Measurements from ENCODE around the gene RAP1GAP2.

The RAP1GAP2 gene

DNA sequence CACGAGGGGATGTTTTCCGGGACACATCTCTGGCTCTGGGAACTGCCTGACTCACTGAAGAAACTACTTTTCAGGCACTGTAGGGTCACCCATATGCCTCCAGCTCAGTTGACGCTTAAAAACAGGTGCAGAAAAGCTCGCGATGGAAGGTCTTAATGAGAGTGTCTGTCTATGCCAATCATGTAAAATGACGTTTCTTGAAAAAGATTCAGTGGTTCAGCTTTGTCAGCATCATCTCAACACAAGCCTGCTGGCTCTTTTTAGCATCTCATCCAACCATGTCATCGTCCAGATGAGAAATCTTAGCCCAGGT lies 239.7 kb downstream of the RAP1GAP2 start:
- no peak for DNase-seq
- TF ChIP-seq, protein P1, sequence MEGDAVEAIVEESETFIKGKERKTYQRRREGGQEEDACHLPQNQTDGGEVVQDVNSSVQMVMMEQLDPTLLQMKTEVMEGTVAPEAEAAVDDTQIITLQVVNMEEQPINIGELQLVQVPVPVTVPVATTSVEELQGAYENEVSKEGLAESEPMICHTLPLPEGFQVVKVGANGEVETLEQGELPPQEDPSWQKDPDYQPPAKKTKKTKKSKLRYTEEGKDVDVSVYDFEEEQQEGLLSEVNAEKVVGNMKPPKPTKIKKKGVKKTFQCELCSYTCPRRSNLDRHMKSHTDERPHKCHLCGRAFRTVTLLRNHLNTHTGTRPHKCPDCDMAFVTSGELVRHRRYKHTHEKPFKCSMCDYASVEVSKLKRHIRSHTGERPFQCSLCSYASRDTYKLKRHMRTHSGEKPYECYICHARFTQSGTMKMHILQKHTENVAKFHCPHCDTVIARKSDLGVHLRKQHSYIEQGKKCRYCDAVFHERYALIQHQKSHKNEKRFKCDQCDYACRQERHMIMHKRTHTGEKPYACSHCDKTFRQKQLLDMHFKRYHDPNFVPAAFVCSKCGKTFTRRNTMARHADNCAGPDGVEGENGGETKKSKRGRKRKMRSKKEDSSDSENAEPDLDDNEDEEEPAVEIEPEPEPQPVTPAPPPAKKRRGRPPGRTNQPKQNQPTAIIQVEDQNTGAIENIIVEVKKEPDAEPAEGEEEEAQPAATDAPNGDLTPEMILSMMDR (IDR thresholded peaks at IDR 0.05; ENCODE audit: low read depth, low read length), result no peak
- H3K36me3 ChIP-seq, result peaks cover under 1% of the 10 kb centered on the region
- no peak overlapping the region for H3K27ac ChIP-seq
- no peaks in the 10 kb centered on the region for H3K9me3 ChIP-seq (ENCODE audit: severe bottlenecking)
- H3K4me3 ChIP-seq (ENCODE audit: low read depth, low read length), result no peak overlapping the region
- no peaks in the 10 kb centered on the region for H3K27me3 ChIP-seq (ENCODE audit: insufficient read depth, low read depth, severe bottlenecking)

DNA sequence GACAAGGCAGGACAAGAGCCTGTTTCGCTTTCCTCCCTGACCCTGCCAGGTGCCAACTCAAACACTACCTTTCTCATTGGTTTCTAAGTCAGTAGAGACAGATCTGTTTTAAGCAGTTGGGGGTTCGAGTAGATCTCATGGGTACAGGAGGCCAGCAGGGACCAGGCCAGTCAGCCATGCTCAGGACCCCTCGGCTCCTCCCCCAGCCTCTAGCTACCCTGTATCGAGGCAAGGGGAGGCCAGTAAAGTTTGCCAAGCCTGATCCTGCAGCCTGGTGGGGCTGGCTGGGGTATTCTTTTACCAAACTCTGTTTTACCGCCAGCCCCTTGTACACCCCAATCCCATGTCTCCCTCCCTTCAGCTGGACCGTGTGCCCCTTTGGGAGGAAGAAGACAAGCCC lies 240.6 kb downstream of the RAP1GAP2 start:
- H3K4me3 ChIP-seq (ENCODE audit: low read depth, low read length), result no peak overlapping the region
- TF ChIP-seq, protein P1 (IDR thresholded peaks at IDR 0.05; ENCODE audit: low read depth, low read length), result no peak
- no peak for DNase-seq
- no peaks in the 10 kb centered on the region for H3K36me3 ChIP-seq
- no peaks in the 10 kb centered on the region for H3K9me3 ChIP-seq (ENCODE audit: severe bottlenecking)
- no peak overlapping the region for H3K27ac ChIP-seq
- H3K27me3 ChIP-seq (ENCODE audit: insufficient read depth, low read depth, severe bottlenecking), result no peaks in the 10 kb centered on the region

DNA sequence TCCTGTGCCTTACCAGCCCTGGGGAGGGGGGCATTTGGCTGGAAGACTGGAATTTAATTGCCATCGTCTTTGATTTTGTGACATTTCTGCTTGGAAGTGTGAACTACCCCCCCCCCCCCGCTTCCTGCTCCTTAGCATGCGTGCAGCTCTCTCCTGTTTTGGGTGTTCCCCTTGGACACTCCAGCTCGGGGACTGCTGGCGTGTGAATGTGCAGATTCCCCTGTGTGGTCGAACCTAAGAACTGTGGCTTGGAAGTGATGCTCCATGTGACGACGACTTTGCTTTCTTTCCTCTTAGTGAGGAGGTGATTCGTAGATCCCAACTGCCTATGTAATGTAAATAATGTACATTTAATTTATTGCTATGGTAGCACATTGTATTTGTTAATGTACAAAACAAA lies 241.0 kb downstream of the RAP1GAP2 start:
- no peaks in the 10 kb centered on the region for H3K27me3 ChIP-seq (ENCODE audit: insufficient read depth, low read depth, severe bottlenecking)
- TF ChIP-seq, protein P1 (IDR thresholded peaks at IDR 0.05; ENCODE audit: low read depth, low read length), result no peak

DNA sequence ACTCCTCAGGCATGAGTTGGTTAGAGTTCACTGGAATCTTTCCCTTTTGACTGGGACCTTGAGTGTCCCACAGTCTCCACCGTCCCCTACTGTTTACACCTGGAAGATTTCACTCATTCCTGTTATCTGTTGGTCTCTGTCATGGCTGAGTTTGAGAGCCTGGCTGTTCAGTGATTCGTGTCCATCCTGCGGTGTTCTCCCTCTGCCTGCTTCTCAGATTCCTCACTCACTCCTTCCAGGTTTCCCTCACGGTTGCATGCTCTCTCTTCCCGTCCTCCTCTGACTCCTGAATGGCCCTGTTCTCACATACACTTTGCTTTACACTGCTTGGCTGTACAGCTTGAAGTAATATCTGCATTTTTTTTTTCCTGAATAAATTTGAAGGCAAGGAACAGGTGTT lies 242.7 kb downstream of the RAP1GAP2 start:
- Histone ChIP-seq H3K27ac (peak overlapping the region; percentile 16; the same call in 1 of the 2 replicates), H3K9me3 (ENCODE audit: severe bottlenecking) (peaks cover 5% of the 10 kb centered on the region), H3K4me3 (ENCODE audit: low read depth, low read length) (no peak overlapping the region), H3K27me3 (ENCODE audit: insufficient read depth, low read depth, severe bottlenecking) (no peaks in the 10 kb centered on the region), H3K36me3 (no peaks in the 10 kb centered on the region)
- TF ChIP-seq, protein P1 (IDR thresholded peaks at IDR 0.05; ENCODE audit: low read depth, low read length), result 0 out of 2 replicates have a peak, but pooled peaks have one; percentile 13
- DNase-seq, result peak; percentile 31

More for the DNA sequence above, 241.0 kb downstream of the RAP1GAP2 start:
- H3K4me3 ChIP-seq (ENCODE audit: low read depth, low read length), result no peak overlapping the region
- H3K9me3 ChIP-seq (ENCODE audit: severe bottlenecking), result no peaks in the 10 kb centered on the region
- no peak overlapping the region for H3K27ac ChIP-seq
- H3K36me3 ChIP-seq, result no peaks in the 10 kb centered on the region
- no peak for DNase-seq

DNA sequence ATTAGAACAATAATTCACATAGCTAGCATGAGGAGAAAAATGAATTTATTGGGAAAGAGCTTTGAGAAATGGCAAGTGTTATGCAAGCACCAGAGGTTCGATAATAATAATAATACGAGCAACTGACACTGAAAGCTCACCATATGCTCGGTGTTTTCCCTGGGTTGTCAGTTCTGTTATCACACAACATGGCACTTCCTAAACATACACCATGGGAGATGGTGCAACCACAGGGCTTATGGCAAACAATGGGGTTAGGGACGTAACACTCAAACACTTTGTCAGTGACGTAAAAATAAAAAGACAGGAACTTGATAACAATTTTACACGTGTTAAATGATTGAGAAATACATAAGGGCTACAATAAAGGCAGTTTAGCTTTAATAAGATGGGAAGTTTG lies 243.5 kb downstream of the RAP1GAP2 start:
- no peak overlapping the region for H3K4me3 ChIP-seq (ENCODE audit: low read depth, low read length)
- TF ChIP-seq, protein P1 (IDR thresholded peaks at IDR 0.05; ENCODE audit: low read depth, low read length), result no peak
- H3K36me3 ChIP-seq, result no peaks in the 10 kb centered on the region
- H3K27ac ChIP-seq, result no peak overlapping the region
- DNase-seq, result no peak
- H3K9me3 ChIP-seq (ENCODE audit: severe bottlenecking), result peaks cover 11% of the 10 kb centered on the region
- H3K27me3 ChIP-seq (ENCODE audit: insufficient read depth, low read depth, severe bottlenecking), result no peaks in the 10 kb centered on the region

DNA sequence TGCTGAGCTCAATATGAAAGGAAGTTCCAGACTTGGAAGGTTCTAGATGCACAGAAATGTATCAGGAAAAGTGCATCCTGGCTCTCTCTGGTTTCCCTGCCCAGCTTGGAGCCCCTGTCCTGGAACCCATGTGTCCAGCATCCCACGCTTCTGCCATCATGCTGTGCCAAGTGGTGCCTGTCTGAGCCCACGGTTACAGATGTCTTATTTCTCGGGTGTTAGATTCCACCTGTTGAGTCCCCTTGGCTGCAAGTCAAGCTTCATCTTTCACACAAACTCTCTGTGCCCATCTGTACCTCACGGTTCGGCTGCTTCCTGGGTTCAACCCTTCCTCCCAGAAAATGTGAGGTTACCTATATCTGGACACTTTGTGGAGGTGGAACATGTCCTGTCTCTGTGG lies 244.6 kb downstream of the RAP1GAP2 start:
- H3K4me3 ChIP-seq (ENCODE audit: low read depth, low read length), result no peak overlapping the region
- no peaks in the 10 kb centered on the region for H3K27me3 ChIP-seq (ENCODE audit: insufficient read depth, low read depth, severe bottlenecking)
- no peak overlapping the region for H3K27ac ChIP-seq
- peaks cover 11% of the 10 kb centered on the region for H3K9me3 ChIP-seq (ENCODE audit: severe bottlenecking)
- H3K36me3 ChIP-seq, result no peaks in the 10 kb centered on the region
- TF ChIP-seq, protein P1 (IDR thresholded peaks at IDR 0.05; ENCODE audit: low read depth, low read length), result no peak
- no peak for DNase-seq
